Astrocyte of the cerebellum (primary cell): ENCODE measurements around the gene RAB11FIP2.

ENCODE experiments used
- DNase-seq: peaks from one replicate; pipeline ENCODE4 v3.0.0-alpha.2; 2011; ENCODE audit warnings: low read depth
- H3K4me3 ChIP-seq: 2 replicates; pipeline ENCODE4 v1.5.1; 2011; ENCODE audit warnings: mild to moderate bottlenecking, low read depth, low read length, moderate library complexity
- in situ Hi-C: cut with HindIII; loops from 2 replicates; pipeline ENCODE4 v1.10.0; 2017; ENCODE audit warnings: low sequenced_read_pairs
- TF ChIP-seq, protein P1 (sequence below): IDR thresholded peaks from 2 replicates; pipeline ENCODE4 v1.5.1; 2012; ENCODE audit warnings: low read length, low read depth, moderate library complexity, mild to moderate bottlenecking; ENCODE audit errors: missing control alignments

The RAB11FIP2 gene

GRCh38 chr10:118035354-118036005 lies 11.3 kb downstream of the RAB11FIP2 start:
- H3K4me3 ChIP-seq = no peak overlapping the region
- no peak for DNase-seq
- TF ChIP-seq, protein P1, sequence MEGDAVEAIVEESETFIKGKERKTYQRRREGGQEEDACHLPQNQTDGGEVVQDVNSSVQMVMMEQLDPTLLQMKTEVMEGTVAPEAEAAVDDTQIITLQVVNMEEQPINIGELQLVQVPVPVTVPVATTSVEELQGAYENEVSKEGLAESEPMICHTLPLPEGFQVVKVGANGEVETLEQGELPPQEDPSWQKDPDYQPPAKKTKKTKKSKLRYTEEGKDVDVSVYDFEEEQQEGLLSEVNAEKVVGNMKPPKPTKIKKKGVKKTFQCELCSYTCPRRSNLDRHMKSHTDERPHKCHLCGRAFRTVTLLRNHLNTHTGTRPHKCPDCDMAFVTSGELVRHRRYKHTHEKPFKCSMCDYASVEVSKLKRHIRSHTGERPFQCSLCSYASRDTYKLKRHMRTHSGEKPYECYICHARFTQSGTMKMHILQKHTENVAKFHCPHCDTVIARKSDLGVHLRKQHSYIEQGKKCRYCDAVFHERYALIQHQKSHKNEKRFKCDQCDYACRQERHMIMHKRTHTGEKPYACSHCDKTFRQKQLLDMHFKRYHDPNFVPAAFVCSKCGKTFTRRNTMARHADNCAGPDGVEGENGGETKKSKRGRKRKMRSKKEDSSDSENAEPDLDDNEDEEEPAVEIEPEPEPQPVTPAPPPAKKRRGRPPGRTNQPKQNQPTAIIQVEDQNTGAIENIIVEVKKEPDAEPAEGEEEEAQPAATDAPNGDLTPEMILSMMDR = no peak
- in situ Hi-C loops = loop anchor here (10.0 kb wide), 1 partner anchor 299 kb away; no protein-coding TSS in a partner anchor

DNA sequence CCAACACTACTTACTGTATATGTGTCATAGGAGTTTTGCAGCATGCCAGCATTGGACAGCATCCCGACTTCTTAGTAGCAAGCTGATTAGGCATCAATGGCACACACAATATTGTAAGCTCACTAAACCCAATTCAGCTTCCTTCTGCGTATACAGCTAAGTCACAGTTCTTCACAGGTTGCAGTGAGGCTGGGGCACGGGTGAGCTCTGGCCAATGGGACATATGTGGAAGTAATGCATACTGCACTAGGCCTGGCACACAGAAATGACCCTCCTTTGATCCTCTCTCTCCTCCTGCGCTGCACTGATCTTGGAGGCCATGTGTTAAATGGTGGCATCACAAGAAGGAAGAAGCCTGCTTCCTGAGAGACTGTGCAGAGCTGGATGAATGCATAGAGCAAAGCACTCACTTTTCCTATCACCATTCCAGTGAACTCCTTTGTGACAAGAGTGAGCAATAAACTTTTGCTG lies 11.9 kb downstream of the RAB11FIP2 start:
- DNase-seq = no peak
- TF ChIP-seq, protein P1 = no peak
- in situ Hi-C loops = loop anchor here (5.0 to 10.0 kb wide), 2 partner anchors 32 to 300 kb away; no protein-coding TSS in a partner anchor
- no peak overlapping the region for H3K4me3 ChIP-seq

GRCh38 chr10:118033905-118034304 lies 12.8 kb downstream of the RAB11FIP2 start:
- in situ Hi-C loops = loop anchor here (5.0 to 10.0 kb wide), 2 partner anchors 33 to 301 kb away; no protein-coding TSS in a partner anchor
- DNase-seq = no peak
- TF ChIP-seq, protein P1 = no peak
- no peak overlapping the region for H3K4me3 ChIP-seq

DNA sequence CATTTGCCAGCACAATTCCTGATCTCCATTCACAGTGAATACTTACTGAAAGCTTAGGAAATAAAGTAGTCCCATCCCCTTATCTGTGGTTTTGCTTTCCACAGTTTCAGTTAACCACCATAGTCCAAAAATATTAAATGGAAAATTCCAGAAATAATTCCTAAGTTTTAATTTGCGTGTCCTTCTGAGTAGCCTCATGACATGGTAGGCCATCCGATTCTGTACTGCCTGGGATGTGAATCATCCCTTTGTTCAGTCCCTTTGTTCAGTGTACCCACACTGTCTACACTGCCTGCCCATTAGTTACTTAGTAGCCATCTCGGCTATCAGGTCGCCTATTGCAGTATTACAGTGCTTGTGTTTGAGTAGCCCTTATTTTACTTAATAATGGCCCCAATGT lies 14.2 kb downstream of the RAB11FIP2 start:
- TF ChIP-seq, protein P1 = no peak
- in situ Hi-C loops = loop anchor here (5.0 to 10.0 kb wide), 2 partner anchors 35 to 302 kb away; no protein-coding TSS in a partner anchor

GRCh38 chr10:118031351-118032075 lies 15.2 kb downstream of the RAB11FIP2 start:
- H3K4me3 ChIP-seq = no peak overlapping the region
- in situ Hi-C loops = loop anchor here (5.0 to 10.0 kb wide), 2 partner anchors 36 to 303 kb away; no protein-coding TSS in a partner anchor
- TF ChIP-seq, protein P1 = no peak
- DNase-seq = no peak

More for the DNA sequence above, 14.2 kb downstream of the RAB11FIP2 start:
- no peak overlapping the region for H3K4me3 ChIP-seq
- DNase-seq = no peak

DNA sequence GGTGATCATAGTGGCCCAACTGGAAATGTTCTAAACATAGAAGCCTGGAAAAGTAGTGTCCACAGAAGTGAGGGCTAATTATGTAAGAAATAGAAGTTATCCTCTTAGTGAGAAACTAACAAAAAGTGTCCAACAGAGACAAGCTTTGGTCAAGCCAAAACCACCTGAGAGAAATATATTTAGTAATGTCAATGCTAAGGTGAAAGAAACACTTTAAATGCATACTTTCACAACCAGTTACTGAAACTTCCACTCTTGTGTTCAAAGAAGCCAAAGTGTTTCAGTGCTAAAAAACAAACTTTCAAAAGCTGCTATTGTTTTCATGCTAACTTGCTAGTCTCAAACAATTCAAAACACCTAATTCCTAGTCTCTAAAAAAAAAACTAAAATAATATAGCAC lies 18.1 kb downstream of the RAB11FIP2 start:
- no peak overlapping the region for H3K4me3 ChIP-seq
- TF ChIP-seq, protein P1 = no peak
- in situ Hi-C loops = no loop called here
- no peak for DNase-seq
